Measurements from ENCODE around the gene CEACAM6.
"Not testable (repeated sequence)": the region's sequence is repeated elsewhere in the genome, so short reads cannot be mapped to it uniquely, and the experiment has no call there.

CEACAM6 gene

DNA sequence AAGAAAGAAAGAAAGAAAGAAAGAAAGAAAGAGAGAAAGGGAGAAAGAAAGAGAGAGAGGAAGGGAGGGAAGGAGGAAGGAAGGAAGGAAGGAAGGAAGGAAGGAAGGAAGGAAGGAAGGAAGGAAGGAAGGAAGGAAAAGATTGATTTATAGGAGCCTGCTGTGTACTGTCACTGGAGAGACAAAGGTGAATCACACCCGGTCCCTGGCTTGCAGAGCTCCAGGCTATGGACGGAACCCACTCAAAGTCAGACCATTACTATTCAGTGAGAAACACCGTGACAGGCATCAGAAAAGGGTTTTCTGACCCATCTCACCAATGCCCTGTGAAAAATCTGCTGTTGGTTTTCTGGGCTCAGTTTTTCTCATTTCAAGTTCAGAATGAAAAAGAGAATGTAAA is 7.3 kb upstream of the CEACAM6 start:
- DNase-seq = no peak

DNA sequence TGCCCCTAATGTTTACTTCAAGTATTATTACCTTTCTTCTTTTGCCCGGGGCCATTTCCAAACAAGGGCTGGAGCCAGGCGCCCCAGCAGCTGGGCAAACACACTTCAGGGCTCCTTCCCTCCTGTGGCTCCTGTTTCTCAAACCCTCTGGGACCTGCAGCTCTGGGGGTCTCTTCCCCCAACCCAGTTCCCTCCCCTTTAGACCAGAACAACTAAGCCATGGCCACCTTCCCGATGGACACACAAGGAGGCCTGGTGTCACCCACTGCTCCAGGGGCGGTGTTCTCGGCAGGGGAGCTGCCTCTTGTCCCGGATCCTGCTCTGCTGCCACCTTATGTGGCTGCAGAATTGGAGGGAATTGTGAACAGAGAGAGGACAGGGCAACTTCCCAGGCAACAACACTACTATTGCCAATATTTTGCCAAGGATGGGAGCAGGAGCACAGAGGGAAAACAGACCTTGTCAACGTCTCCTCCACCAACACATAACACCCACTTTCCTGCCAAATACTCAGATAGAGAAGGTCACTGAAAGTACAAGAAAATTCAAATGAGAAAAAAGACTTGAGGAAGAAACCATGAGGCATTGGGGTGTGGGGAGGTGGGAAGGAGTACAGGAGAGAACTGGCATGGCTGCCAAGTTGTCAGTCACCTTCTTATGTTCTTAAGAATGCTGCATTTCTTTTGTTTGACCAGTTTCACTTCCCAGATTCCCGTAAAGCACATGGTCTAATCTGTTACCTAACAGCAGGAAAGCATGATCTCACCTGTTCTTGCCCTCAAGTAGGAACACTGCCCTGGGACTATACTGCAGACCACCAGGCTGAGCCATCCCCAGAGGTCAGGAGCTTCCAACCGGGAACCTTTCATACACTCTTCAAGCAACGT is 4.8 kb upstream of the CEACAM6 start:
- not testable (repeated sequence) for DNase-seq

DNA sequence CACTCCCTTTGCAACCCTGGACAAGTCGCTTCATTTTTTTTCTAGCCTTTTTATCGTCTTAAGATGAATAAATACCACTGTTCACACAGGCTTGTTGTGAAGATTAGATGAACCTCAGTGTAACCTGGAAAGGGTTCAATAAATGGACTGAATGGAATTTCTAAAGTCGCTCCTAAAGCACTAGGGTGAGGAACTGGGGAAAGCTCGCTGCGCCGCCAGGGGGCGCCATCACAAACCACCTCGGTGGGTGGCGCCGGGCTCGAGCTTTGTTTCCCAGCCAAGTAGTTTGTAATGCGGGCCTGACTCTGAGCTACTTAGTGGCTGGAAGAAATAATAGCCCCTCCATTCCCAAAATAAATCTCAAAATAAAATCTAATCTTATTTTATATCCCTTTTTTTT is 2.2 kb upstream of the CEACAM6 start:
- peak; percentile 71 for DNase-seq

DNA sequence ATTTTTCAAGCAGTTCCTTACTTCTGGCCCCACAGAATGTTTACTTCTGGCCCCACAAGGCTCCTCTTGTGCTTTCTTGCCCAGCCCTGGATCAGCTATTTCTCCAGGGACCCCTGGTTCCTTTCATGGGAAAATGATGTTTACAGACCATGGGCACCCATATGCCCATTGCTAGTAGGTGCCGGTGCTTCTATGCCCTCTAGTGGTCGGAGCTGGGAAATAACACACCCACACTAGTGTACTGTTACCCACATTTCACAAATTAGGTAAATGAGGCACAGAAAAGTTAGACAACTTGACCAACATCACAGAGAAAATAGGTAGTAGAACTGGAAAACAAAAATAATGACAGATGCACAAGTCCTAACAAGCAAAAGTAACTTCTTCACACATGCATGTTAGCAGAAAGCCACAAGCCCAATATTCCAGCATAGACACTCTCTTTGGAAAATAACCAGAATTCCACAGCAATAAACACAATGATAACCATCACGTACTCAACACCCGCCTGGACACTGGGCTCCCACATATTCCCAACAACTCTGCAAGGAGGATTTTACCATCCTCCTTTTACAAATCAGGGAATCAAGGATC is 1.3 kb upstream of the CEACAM6 start:
- DNase-seq = peak; percentile 74

DNA sequence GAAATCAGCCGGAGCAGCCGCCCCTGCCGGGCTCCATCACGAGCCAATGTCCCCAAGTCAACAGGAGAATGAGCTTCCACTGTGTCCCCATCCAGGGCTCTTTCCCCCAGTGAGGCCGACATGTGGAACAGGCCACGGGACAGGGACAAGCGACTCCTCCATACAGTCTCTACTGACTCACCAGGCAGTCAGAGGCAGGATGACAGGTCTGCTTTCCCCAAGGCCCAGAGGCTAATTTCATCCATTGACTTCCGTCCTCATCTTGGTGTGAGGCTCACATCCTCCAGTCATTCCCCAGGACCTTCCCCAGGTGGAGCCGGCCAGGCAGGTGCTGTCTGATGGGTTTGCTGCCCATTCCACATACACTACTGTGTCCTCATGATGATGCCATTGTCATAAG is 3.5 kb downstream of the CEACAM6 start:
- no peak for DNase-seq

DNA sequence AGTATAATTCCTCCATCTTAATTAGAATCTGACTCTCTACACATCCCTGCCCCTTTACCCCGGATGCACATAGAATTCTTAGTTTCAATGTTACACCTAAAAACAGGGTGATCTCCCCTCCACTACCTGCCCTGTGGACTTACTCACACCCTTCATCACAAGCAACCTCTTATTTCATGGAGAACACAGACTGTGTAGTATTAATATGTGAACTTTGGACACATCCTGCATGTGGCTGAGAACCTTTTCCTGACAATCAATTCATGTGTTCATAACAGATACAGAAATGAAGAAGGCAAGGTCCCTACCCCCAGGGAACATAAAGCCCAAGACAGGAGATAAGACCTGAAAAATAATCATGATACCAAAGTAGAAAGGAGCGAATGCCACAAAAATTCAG is 11.8 kb downstream of the CEACAM6 start:
- no peak for DNase-seq

DNA sequence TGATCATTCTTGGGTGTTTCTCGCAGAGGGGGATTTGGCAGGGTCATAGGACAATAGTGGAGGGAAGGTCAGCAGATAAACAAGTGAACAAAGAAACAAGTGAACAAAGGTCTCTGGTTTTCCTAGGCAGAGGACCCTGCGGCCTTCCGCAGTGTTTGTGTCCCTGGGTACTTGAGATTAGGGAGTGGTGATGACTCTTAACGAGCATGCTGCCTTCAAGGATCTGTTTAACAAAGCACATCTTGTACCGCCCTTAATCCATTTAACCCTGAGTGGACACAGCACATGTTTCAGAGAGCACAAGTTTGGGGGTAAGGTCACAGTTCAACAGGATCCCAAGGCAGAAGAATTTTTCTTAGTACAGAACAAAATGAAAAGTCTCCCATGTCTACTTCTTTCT is 12.8 kb downstream of the CEACAM6 start:
- DNase-seq = not testable (repeated sequence)

DNA sequence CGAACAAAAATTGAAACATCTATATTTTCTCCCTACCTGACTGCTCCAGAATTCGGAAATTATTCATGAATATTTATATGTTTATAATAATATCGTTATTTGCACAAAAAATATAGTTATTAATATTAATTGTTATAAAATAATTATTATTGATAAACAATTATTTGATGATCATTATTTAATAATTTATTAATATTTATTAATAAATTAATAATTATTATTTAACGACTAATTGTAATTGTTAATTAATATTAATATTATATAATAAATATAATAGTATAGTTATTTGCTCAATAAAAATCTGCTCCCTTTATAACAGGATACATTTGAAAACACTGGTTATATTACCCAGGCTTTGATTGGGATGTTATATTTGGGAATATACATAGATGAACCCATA is 14.3 kb downstream of the CEACAM6 start:
- DNase-seq = no peak

DNA sequence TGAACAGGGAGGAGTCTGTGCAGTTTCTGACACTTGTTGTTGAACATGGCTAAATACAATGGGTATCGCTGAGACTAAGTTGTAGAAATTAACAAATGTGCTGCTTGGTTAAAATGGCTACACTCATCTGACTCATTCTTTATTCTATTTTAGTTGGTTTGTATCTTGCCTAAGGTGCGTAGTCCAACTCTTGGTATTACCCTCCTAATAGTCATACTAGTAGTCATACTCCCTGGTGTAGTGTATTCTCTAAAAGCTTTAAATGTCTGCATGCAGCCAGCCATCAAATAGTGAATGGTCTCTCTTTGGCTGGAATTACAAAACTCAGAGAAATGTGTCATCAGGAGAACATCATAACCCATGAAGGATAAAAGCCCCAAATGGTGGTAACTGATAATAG is 16.1 kb downstream of the CEACAM6 start:
- DNase-seq = no peak

DNA sequence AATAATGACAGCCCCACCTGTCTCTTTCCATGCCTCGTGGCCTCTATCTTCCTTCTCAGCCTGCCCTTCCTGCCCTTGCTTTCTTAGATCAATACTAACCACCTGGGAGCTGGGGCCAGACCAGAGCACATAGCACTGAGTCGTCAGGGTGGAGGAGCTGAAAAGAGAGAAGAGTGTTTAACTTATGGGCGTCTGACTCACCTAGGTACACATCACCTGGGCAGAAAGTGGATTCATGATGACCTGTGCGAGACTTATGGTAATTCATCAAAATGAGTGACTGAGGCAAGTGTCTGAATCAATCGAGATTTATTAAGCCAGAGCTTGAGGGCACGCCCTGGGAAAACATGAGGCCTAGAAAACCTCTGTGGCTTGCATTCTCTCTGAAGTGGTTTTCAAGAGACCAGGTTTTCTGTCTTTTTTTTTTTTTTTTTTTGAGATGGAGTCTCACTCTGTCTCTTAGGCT is 19.2 kb downstream of the CEACAM6 start:
- DNase-seq = peak; percentile 62

DNA sequence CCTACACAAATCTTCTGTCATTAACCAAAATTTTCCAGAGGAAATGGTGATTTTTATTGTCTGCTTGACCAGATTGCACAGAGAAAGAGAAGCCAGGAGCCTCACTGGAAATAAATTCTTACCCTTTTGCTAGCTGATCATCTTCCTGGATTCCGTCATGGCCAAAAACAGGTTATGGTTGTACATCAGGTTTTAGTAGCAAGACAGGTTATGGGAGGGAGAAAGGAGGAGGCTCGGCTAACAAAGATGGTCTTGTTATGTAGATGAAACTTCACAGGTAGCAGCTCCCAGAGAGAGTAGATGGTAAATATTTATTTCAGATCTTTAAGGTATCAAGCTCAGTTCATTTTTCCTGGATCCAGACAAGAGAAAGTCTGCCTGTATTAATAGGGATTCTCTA is 21.4 kb downstream of the CEACAM6 start:
- DNase-seq = no peak

DNA sequence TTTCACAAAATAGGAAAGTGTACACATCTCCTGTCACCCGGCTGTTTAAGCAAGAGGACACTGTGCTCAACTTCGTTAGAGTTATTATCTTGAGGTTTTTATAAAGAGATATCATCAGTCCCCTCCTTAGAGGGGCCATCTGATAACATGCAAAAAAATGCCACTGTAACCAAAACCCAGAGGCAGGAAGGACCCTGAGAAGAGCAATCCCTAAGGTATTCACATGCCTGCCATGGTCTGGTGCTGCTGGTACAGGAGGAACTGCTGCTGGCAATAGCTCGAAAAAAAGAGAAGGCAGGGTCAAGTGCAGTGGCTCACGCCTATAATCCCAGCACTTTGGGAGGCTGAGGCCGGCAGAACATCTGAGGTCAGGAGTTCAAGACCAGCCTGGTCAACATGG is 28.3 kb downstream of the CEACAM6 start:
- no peak for DNase-seq

DNA sequence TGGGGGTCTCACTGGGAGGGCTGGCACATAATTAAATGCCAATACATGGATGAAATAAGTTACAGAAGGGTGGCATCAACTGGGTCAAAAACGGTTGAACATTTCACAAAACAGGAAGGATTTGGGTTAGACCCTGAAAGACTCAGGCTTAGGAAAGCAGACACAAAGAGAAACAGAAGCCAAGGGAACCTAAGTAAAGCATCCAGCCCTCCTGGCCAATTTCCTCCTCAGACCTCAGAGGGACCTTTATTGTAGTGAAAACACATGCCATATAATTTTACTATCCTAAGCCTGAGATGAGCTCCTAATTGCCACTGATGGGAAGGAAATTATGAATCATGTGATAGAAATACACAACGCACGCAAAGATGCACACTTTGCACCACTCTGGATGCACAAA is 29.0 kb downstream of the CEACAM6 start:
- DNase-seq = no peak

DNA sequence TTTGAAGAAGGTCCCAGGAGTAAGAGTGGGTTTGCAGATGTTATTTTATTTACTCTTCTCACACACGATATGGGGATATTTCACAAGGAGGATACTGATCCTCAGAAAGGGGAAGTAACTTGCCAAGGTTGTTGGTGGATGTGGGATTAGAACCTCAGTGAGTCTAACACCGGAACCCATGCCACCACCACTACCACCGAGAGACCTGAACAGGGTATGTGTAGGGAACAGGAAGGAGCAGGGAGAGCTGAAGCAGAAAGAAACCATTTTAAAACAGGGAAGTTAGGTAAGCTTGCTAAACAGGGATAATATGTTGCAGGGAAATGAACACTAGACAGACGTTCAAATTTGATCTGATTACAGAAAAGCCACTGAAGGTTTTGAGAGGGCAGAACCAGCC is 29.4 kb downstream of the CEACAM6 start:
- DNase-seq = no peak

DNA sequence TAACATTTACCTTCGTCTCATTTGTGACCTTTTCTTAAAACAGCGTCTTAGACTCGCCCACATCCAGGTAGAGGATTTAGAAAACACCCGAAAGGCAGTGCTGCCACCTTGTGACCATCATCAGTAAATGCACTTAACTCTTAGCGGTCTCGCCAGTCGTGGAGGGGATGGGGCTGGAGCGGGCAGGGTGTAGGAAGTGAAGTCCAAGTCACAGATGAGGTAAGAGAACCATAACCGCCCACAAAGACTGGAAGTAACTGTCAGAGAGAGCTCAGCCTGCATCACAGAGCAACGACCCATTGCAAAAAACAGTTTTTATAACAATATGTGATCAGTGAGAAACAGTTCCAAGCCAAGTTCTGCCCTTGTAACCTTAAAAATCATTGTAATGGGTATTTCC is 30.3 kb downstream of the CEACAM6 start:
- peak; percentile 80 for DNase-seq

DNA sequence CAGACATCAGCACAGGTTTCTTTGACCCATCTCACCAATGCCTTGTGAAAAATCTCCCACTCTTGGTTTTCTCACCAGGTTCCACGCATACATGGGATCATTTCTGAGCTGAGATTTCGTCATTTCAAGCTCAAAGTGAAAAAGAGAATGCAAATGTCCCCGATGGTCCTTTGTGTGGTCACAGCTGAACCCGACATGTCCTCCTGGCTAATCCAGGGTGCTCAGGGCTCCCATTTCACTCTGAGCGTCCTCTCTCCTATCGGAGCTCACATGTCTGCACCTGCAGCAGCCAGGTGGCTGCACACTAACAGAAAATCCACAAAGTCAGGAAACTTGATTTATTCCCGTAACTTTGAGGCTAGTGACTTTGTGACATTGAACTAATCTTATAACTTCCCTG is 31.7 kb downstream of the CEACAM6 start:
- DNase-seq = no peak

DNA sequence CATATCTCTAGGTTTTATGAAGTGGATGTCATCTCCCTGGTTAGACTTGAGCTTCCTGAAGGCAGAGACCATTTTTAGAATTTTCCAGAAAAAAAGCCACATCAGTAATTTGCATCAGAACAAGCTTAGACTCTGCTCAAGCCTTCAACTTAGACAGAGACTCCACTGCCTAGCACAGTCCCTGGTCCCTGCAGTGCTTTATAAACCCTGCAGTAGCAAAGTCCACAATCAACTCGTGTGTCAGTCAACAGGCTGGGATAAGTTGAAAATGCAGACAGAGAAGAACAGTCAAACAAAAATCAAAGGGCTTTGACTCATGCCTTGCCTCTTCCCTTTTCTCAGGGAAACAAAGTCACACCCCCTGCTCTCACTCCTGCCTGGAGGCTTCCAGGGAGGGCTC is 33.2 kb downstream of the CEACAM6 start:
- not testable (repeated sequence) for DNase-seq

DNA sequence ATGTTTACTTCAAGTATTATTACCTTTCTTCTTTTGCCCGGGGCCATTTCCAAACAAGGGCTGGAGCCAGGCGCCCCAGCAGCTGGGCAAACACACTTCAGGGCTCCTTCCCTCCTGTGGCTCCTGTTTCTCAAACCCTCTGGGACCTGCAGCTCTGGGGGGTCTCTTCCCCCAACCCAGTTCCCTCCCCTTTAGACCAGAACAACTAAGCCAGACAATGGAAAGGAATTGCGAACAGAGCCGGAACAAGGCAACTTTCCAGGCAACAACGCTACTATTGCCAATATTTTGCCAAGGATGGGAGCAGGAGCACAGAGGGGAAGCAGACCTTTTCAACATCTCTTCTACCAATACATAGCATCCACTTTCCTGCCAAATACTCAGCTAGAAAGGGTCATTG is 33.7 kb downstream of the CEACAM6 start:
- not testable (repeated sequence) for DNase-seq

DNA sequence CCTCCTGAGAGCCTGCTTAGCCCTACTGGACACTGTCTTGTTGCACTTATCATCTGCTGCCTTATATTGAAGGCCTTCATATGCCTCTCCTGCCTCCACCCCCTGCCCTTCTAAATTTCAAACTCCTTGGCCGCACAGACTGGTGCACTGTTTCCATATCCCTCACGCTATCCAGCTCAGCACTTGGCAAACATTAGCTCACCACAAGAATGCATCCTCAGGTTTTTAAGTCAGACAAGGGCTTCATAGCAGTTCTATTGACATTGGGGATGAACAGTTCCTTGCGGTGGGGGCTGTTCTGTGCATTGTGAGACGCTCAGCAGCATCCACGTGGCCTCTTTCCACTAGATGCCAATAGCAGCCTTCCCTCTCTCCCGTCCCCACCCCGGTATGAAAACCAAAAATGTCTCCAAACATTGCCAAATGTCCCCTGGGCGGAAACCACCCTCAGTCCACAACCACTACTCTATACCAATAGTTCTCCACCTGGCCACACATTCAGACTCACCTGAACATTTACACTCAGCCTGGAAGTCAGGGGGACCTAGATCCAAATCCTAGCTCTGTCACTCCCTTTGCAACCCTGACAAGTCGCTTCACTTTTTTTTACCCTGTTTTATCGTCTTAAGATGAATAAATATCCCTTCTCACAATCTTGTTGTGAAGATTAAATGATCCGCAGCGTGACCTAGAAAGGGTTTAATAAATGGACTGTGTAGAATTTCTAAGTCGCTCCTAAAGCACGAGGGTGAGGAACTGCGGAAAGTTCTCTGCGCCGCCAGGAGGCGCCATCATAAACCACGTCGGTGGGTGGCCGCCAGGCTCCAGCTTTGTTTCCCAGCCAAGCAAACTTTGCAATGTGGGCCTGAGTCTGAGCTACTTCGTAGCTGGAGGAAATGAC is 37.4 kb downstream of the CEACAM6 start:
- DNase-seq = peak; percentile 38

DNA sequence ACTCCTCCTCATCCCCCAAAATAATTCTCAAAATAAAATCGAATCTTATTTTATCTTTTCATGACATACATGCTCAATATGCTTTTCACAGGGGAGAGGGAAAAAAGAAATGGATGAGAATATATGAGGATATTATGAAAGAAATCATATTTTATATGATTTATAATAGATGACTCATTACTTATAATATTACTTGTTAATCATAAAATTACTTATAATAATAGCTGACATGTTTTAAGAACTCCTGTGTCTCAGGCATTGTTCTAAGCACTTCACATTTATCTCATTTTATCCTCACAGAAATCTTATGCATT is 38.0 kb downstream of the CEACAM6 start:
- DNase-seq = no peak

DNA sequence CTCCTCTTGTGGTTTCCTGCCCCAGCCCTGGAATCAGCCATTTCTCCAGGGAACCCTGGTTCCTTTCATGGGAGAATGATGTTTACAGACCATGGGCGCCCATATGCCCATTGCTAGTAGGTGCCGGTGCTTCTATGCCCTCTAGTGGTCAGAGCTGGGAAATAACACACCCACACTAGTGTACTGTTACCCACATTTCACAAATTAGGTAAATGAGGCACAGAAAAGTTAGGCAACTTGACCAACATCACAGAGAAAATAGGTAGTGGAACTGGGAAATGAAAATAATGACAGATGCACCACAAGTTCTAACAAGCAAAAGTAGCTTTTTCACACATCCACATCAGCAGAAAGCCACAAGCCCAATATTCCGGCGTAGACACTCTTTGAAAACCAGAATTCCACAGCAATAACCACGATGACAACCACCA is 39.7 kb downstream of the CEACAM6 start:
- DNase-seq = peak; percentile 72

DNA sequence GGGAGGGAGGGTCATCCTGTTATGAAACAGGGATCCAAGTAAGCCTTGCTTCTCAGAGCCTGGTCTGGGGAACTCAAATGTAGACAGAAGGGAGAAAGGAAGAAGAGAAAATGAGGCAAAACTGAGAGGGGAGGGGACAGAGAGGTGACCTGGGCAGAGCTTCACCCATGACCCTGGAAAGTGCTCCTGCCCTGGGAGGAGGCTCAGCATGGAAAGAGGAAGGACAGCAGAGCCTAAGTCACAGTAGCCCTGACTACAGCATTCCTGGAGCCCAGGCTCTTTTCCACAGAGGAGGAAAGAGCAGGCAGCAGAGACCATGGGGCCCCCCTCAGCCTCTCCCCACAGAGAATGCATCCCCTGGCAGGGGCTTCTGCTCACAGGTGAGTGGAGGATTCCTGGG is 41.0 kb downstream of the CEACAM6 start, which contains the start of gene CEACAM3:
TSS of gene CEACAM3 (plus strand) at position 226 of the 400 bp plus-strand sequence. CDS start at position 317, 91 bp downstream.
- DNase-seq = no peak

DNA sequence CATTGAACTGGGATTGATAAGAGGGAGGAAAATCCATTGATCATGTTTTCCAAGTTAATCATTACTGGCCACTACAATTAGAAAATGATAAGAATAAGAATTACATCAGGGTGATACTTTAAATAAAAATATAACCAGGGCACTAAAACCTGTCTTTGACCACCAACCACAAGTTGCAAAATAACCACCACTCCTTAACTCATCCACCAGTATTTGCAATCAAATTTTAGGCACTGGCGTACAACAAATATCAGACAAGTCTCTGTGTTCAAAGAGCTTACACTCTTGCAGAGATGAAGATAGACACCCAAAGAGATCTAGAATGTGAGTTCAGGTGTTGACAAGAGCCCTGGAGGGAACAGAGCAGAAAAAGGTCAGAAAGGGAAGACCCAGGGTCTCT is 41.6 kb downstream of the CEACAM6 start:
- no peak for DNase-seq
